ENCODE results near the gene ZBTB11.
A peak's percentile ranks its signal among the peaks of the same experiment; 100 is the strongest.
"Not testable (repeated sequence)": the region's sequence is repeated elsewhere in the genome, so short reads cannot be mapped to it uniquely, and the experiment has no call there.

The ZBTB11 gene

GRCh38 chr3:101643009-101643844 is 33.7 kb downstream of the ZBTB11 start:
- DNase-seq = no peak

GRCh38 chr3:101642441-101642840 is 34.5 kb downstream of the ZBTB11 start:
- DNase-seq = no peak

GRCh38 chr3:101641397-101642115 is 35.4 kb downstream of the ZBTB11 start:
- not testable (repeated sequence) for DNase-seq

- DNase-seq = no peak
Observed at GRCh38 chr3:101640256-101640655, 36.7 kb downstream of the ZBTB11 start.

- no peak for DNase-seq
Observed at GRCh38 chr3:101639280-101639963, 37.5 kb downstream of the ZBTB11 start.

- no peak for DNase-seq
Observed at GRCh38 chr3:101638261-101638745, 38.6 kb downstream of the ZBTB11 start.

GRCh38 chr3:101637451-101637850 is 39.5 kb downstream of the ZBTB11 start:
- no peak for DNase-seq

GRCh38 chr3:101635954-101636798 is 40.8 kb downstream of the ZBTB11 start:
- DNase-seq = peak; percentile 34

GRCh38 chr3:101635345-101635744 is 41.6 kb downstream of the ZBTB11 start:
- DNase-seq = no peak

- DNase-seq = no peak
Observed at GRCh38 chr3:101634591-101635196, 42.2 kb downstream of the ZBTB11 start.

GRCh38 chr3:101633186-101633585 is 43.7 kb downstream of the ZBTB11 start:
- DNase-seq = no peak

- no peak for DNase-seq
Observed at GRCh38 chr3:101632586-101632985, 44.3 kb downstream of the ZBTB11 start.

GRCh38 chr3:101631959-101632358 is 45.0 kb downstream of the ZBTB11 start:
- not testable (repeated sequence) for DNase-seq

GRCh38 chr3:101631098-101631796 is 45.7 kb downstream of the ZBTB11 start:
- DNase-seq = no peak

GRCh38 chr3:101629219-101629618 is 47.7 kb downstream of the ZBTB11 start:
- no peak for DNase-seq

GRCh38 chr3:101625879-101626278 is 51.1 kb downstream of the ZBTB11 start:
- no peak for DNase-seq

- DNase-seq = no peak
Observed at GRCh38 chr3:101624857-101625256, 52.1 kb downstream of the ZBTB11 start.

GRCh38 chr3:101623656-101624055 is 53.3 kb downstream of the ZBTB11 start:
- no peak for DNase-seq

GRCh38 chr3:101619734-101620133 is 57.2 kb downstream of the ZBTB11 start:
- DNase-seq = no peak

GRCh38 chr3:101618726-101619125 is 58.2 kb downstream of the ZBTB11 start:
- DNase-seq = no peak

- DNase-seq = no peak
Observed at GRCh38 chr3:101617478-101617877, 59.5 kb downstream of the ZBTB11 start.

Measured in fibroblast of skin of right biceps (primary cell).